Measurements from ENCODE around the gene HPS1.

DNA sequence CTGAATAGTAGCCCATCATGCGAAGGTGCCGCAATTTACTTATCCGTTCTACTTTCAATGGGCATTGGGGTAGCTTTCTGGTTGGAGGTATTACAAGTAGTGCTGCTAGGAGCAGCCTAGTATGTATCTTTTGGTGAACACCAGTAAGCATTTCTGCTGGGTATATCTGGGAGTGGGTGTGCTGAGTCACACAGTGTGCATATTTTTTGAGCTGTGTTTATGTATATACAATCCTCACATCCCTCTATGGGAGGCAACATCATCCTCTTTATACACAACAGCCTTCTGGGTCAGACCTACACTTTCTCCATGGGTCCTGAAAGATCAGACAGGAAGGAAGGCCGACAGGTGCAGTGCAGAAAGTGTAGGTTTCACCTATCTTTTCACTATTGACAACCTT, 68.0 kb downstream of the HPS1 start:
- TF ChIP-seq POLR2A (IDR thresholded peaks at IDR 0.05; ENCODE audit: low read depth, low read length), result no peak
- TF ChIP-seq, protein P1, sequence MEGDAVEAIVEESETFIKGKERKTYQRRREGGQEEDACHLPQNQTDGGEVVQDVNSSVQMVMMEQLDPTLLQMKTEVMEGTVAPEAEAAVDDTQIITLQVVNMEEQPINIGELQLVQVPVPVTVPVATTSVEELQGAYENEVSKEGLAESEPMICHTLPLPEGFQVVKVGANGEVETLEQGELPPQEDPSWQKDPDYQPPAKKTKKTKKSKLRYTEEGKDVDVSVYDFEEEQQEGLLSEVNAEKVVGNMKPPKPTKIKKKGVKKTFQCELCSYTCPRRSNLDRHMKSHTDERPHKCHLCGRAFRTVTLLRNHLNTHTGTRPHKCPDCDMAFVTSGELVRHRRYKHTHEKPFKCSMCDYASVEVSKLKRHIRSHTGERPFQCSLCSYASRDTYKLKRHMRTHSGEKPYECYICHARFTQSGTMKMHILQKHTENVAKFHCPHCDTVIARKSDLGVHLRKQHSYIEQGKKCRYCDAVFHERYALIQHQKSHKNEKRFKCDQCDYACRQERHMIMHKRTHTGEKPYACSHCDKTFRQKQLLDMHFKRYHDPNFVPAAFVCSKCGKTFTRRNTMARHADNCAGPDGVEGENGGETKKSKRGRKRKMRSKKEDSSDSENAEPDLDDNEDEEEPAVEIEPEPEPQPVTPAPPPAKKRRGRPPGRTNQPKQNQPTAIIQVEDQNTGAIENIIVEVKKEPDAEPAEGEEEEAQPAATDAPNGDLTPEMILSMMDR (conservative IDR thresholded peaks at IDR 0.05; ENCODE audit: low read depth, low read length), result no peak
- no peak for TF ChIP-seq RFX5 (IDR thresholded peaks at IDR 0.05; ENCODE audit: low read depth, low read length)
- peak; percentile 88 for TF ChIP-seq FOS (IDR thresholded peaks at IDR 0.05; ENCODE audit: low read depth, low read length)
- TF ChIP-seq ELK1 (IDR thresholded peaks at IDR 0.05; ENCODE audit: borderline replicate concordance, low read depth, low read length), result no peak
- TF ChIP-seq NFE2L2 (IDR thresholded peaks at IDR 0.05; ENCODE audit: low read depth, low read length), result peak; percentile 82
- no peak for TF ChIP-seq RAD21 (IDR thresholded peaks at IDR 0.05; ENCODE audit: low read length)
- TF ChIP-seq MXI1 (IDR thresholded peaks at IDR 0.05; ENCODE audit: borderline replicate concordance, low read depth, low read length), result no peak

Data from IMR-90 (cell line).